Hepatocyte (in vitro differentiated cells): ENCODE results near the gene TAS1R2. TPM values are rescaled to one million over a fixed set of nuclear protein-coding genes. Genes with fewer than 3 reads are reported as not detected.
"Not testable (repeated sequence)": the region's sequence is repeated elsewhere in the genome, so short reads cannot be mapped to it uniquely, and the experiment has no call there.

Experiments
- DNase-seq: peaks from one replicate; pipeline ENCODE4 v3.0.0-alpha.2; 2016; ENCODE audit warnings: low spot score
- H2AFZ ChIP-seq: fragments of 200-600 bp; sonication (generic); 2 replicates; pipeline ENCODE4 v1.6.0; 2016; ENCODE audit warnings: antibody characterized with exemption, mild to moderate bottlenecking
- H3K27ac ChIP-seq: fragments of 200-600 bp; sonication (generic); 2 replicates; pipeline ENCODE4 v1.5.1; 2016; ENCODE audit warnings: mild to moderate bottlenecking
- H3K27me3 ChIP-seq: fragments of 200-600 bp; sonication (generic); 2 replicates; pipeline ENCODE4 v1.6.1; 2016
- H3K36me3 ChIP-seq: fragments of 200-600 bp; sonication (generic); replicated peaks from 2 replicates; pipeline ENCODE4 v1.5.1; 2016; ENCODE audit warnings: low read depth; ENCODE audit not compliant: insufficient read depth
- H3K4me1 ChIP-seq: fragments of 200-600 bp; sonication (generic); 2 replicates; pipeline ENCODE4 v1.5.1; 2016; ENCODE audit warnings: mild to moderate bottlenecking, moderate library complexity; ENCODE audit not compliant: insufficient read depth
- H3K4me2 ChIP-seq: fragments of 200-600 bp; sonication (generic); 2 replicates; pipeline ENCODE4 v1.6.0; 2016
- H3K4me3 ChIP-seq: fragments of 200-600 bp; sonication (generic); 2 replicates; pipeline ENCODE4 v1.5.1; 2016; ENCODE audit warnings: mild to moderate bottlenecking
- H3K79me2 ChIP-seq: fragments of 200-600 bp; sonication (generic); 2 replicates; pipeline ENCODE4 v1.6.0; 2017; ENCODE audit warnings: mild to moderate bottlenecking
- H3K9me2 ChIP-seq: fragments of 200-600 bp; sonication (generic); replicated peaks from 2 replicates; pipeline ENCODE4 v1.6.0; 2017; ENCODE audit warnings: mild to moderate bottlenecking; ENCODE audit not compliant: insufficient read depth
- H3K9me3 ChIP-seq: fragments of 200-600 bp; sonication (generic); 2 replicates; pipeline ENCODE4 v1.5.1; 2016; ENCODE audit warnings: low read depth, mild to moderate bottlenecking
- H4K20me1 ChIP-seq: fragments of 200-600 bp; sonication (generic); 2 replicates; pipeline ENCODE4 v1.6.0; 2016; ENCODE audit warnings: mild to moderate bottlenecking; ENCODE audit not compliant: insufficient read depth, poor library complexity, severe bottlenecking
- EZH2 ChIP-seq: fragments of 200-600 bp; sonication (generic); IDR thresholded peaks from 2 replicates; pipeline ENCODE4 v1.6.1; 2016; ENCODE audit warnings: antibody characterized with exemption, mild to moderate bottlenecking, borderline replicate concordance
- EZH2phosphoT487 ChIP-seq: fragments of 200-600 bp; sonication (generic); IDR thresholded peaks from one replicate; pipeline ENCODE4 v1.6.1; 2018; ENCODE audit warnings: antibody characterized with exemption, mild to moderate bottlenecking, low read depth, moderate library complexity; ENCODE audit not compliant: unreplicated experiment, severe bottlenecking
- WGBS: methylation state at CpG from one replicate; pipeline ENCODE4 v1.1.6; 2016; ENCODE audit warnings: low lambda C conversion rate; ENCODE audit errors: missing lambda C conversion rate; 5-methylcytosine and 5-hydroxymethylcytosine counted together
- polyA plus RNA-seq: library from polyadenylated mRNA; unstranded; fragments of >200 nt; fragmentation: Nextera tagmentation; extraction: Ambion mirVana; gene quantifications from 2 replicates; pipeline ENCODE4 v1.2.1, GENCODE V29; 2016
- total RNA-seq: library from RNA; depleted of rRNA; stranded (reverse); fragments of >200 nt; gene quantifications from 2 replicates; pipeline ENCODE4 v1.2.3, GENCODE V29; 2014
- TF ChIP-seq, protein P1 (sequence below): fragments of 200-600 bp; sonication (generic); IDR thresholded peaks from 2 replicates; pipeline ENCODE4 v1.5.1; 2016; ENCODE audit warnings: antibody characterized with exemption, mild to moderate bottlenecking; ENCODE audit not compliant: poor library complexity

The TAS1R2 gene
- total and polyA plus RNA-seq, 2 experiments from 2014 or later, result not detected

DNA sequence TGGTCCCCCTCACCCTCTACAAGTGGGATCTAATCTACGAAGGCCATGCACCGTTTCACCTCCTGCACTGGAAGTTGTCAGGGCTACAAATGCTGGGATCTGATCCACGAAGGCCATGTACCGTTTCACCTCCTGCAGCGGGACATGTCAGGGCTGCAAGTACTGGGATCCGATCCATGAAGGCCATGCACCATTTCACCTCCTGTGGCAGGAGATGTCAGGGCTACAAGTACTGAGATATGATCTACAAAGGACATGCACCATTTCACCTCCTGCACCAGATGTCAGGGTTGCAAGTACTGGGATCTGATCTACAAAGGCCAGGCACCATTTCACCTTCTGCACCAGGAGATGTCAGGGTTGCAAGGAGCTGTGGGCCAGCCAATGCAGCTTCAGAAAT lies 35.9 kb upstream of the TAS1R2 start:
- no peak for DNase-seq
- Histone ChIP-seq H4K20me1 (peaks cover 3% of the 10 kb centered on the region), H3K27ac (no peak overlapping the region), H2AFZ (no peak overlapping the region), H3K4me2 (no peak overlapping the region), H3K27me3 (peaks cover 7% of the 10 kb centered on the region), H3K4me3 (no peak overlapping the region), H3K9me3 (no peaks in the 10 kb centered on the region), H3K4me1 (no peaks in the 10 kb centered on the region), H3K9me2 (no peaks in the 10 kb centered on the region), H3K79me2 (no peaks in the 10 kb centered on the region), H3K36me3 (no peaks in the 10 kb centered on the region)
- 95% methylated on average over 6 of the region's 6 CpGs for WGBS
- no peak for TF ChIP-seq EZH2
- TF ChIP-seq EZH2phosphoT487, result no peak

DNA sequence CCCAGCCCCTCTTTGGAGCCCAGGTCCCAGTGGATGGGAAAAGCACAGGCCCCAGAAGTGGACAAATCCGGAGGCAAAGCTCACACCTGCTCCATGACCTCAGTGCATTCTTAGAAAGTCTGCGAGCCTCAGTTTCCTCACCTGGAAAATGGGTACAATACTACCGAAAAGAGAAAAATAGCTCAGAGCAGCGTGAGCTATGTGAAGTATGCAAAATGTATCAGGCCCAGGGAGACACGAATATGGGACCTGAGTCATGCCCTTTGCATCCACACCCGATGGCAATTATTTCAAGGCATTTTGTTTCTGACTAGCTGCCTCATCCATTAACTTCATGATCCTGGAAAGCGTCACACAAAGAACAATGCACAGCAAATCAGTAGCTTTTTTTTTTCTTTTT lies 33.7 kb upstream of the TAS1R2 start:
- Histone ChIP-seq H3K27me3 (no peaks in the 10 kb centered on the region), H3K36me3 (no peaks in the 10 kb centered on the region), H3K9me3 (no peaks in the 10 kb centered on the region), H3K4me2 (no peak overlapping the region), H4K20me1 (peaks cover 3% of the 10 kb centered on the region), H3K4me1 (no peaks in the 10 kb centered on the region), H3K79me2 (no peaks in the 10 kb centered on the region), H3K27ac (no peak overlapping the region), H3K9me2 (no peaks in the 10 kb centered on the region), H2AFZ (no peak overlapping the region), H3K4me3 (no peak overlapping the region)
- WGBS, result 84% methylated on average over 7 of the region's 7 CpGs
- no peak for DNase-seq
- no peak for TF ChIP-seq EZH2
- TF ChIP-seq, protein P1, sequence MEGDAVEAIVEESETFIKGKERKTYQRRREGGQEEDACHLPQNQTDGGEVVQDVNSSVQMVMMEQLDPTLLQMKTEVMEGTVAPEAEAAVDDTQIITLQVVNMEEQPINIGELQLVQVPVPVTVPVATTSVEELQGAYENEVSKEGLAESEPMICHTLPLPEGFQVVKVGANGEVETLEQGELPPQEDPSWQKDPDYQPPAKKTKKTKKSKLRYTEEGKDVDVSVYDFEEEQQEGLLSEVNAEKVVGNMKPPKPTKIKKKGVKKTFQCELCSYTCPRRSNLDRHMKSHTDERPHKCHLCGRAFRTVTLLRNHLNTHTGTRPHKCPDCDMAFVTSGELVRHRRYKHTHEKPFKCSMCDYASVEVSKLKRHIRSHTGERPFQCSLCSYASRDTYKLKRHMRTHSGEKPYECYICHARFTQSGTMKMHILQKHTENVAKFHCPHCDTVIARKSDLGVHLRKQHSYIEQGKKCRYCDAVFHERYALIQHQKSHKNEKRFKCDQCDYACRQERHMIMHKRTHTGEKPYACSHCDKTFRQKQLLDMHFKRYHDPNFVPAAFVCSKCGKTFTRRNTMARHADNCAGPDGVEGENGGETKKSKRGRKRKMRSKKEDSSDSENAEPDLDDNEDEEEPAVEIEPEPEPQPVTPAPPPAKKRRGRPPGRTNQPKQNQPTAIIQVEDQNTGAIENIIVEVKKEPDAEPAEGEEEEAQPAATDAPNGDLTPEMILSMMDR, result no peak
- no peak for TF ChIP-seq EZH2phosphoT487

DNA sequence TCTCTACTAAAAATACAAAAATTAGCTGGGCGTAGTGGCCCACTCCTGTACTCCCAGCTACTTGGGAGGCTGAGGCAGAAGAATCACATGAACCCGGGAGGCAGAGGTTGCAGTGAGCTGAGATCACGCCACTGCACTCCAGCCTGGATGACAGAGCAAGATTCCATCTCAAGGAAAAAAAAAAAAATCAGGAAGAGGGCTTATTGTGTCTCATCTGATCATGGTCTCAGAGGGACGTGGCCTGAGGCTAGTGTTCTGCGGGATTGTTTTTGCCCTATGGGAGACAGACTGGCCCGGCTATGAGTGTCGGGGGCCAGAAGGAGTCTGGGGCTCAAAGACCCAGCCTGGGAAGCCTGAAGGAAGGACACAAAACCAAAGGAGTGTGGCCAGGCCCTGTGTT lies 32.4 kb upstream of the TAS1R2 start:
- not testable (repeated sequence) for H3K27me3 ChIP-seq, DNase-seq, H3K9me3 ChIP-seq, H3K79me2 ChIP-seq, H3K4me2 ChIP-seq, H3K36me3 ChIP-seq, H3K4me1 ChIP-seq, H3K9me2 ChIP-seq, H3K4me3 ChIP-seq, H3K27ac ChIP-seq, H4K20me1 ChIP-seq, H2AFZ ChIP-seq
- WGBS, result 88% methylated on average over 7 of the region's 7 CpGs

DNA sequence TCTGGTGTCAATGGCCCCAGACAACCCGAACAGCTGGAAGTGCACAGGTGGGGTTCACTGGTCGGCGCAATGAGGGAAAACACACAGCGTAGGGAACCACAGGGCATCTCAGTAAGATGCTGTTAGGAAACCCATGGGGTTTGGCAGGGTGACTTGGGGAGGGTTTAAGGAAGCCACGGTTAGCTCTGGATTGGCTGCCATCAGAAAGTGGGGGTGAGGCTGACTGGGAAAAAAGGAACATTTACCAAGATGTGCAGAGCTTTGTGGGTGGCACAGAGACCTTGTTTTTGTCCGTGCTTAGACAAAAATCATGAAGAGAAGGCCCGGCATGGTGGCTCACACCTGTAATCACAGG lies 31.9 kb upstream of the TAS1R2 start:
- 94% methylated on average over 7 of the region's 7 CpGs for WGBS

More for the DNA sequence above, 31.9 kb upstream of the TAS1R2 start:
- no peaks in the 10 kb centered on the region for H3K36me3 ChIP-seq
- no peak overlapping the region for H3K4me3 ChIP-seq
- peaks cover 3% of the 10 kb centered on the region for H4K20me1 ChIP-seq
- no peak overlapping the region for H3K27ac ChIP-seq
- no peak overlapping the region for H3K4me2 ChIP-seq
- no peaks in the 10 kb centered on the region for H3K79me2 ChIP-seq
- H3K4me1 ChIP-seq, result no peaks in the 10 kb centered on the region
- no peaks in the 10 kb centered on the region for H3K27me3 ChIP-seq
- H3K9me3 ChIP-seq, result no peaks in the 10 kb centered on the region
- no peak for TF ChIP-seq EZH2phosphoT487
- TF ChIP-seq EZH2, result no peak
- TF ChIP-seq, protein P1, result no peak
- H3K9me2 ChIP-seq, result no peaks in the 10 kb centered on the region
- DNase-seq, result no peak
- no peak overlapping the region for H2AFZ ChIP-seq
